Measurements from ENCODE around the gene CHRD.
"Not testable (repeated sequence)": the region's sequence is repeated elsewhere in the genome, so short reads cannot be mapped to it uniquely, and the experiment has no call there.

Gene CHRD

DNA sequence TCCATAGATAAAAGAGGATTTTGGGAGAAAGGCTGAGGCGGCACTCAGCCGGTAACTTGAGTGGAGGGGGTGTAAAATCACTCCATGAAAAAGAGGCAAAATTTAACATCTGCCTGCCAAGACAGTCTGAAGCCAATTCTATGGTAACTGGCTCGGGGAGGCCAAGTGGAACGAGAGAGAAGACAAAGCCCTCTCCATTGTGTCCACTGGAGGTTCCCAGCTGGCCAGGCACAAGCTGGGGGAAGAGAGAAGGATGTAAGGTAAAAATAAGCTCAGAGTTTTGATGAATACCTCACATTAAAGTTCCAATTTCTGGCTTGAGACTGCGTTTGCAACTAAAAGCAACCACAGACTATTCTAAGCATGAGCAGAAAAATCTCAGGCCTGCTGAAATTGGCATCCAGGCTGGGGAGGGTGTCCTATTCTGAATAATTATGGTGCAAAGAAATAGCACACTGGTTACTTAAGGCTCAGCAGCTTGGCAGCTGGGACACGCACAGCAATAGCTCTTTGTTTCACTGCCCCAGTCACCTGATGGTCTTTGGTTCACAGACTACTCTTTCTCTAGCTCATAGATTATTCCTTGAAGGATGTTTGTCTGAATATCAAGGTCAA, 48.8 kb downstream of the CHRD start:
- no peak for DNase-seq

DNA sequence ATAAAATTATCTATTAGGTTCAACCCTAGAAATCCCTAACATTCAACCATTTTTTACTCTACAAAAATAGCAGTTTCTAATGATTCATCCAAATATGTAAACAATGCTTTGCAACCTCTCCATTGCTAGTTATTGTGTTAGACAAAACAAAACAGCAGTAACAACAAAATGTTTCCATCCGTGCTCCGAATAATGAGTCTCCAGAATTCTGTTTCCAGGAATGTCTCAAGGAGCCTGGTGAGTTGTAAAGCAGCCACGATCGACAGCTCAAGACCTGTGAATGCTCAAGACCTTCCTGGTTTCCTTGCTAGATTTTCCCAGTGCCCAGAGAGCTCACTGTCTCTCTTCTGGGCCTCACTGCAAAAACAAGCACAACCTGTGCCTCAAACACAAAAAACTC, 49.9 kb downstream of the CHRD start:
- no peak for DNase-seq

DNA sequence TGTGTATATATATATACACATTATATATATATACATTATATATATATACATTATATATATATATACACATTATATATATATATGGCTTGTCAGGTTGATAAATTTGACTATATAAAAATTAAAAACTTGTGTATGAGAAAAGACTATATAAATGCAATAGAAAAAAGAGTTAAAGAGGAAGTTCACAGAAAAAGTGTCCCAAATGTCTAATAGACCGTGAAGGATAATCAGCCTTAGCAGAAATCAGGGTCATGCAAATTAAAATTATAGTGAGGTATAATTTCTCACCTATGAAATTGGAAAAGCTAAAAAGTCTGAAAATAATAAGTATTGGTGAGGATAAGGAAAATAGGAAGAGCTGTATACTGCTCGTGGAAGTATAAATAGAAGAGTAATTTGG, 51.1 kb downstream of the CHRD start:
- DNase-seq: no peak

DNA sequence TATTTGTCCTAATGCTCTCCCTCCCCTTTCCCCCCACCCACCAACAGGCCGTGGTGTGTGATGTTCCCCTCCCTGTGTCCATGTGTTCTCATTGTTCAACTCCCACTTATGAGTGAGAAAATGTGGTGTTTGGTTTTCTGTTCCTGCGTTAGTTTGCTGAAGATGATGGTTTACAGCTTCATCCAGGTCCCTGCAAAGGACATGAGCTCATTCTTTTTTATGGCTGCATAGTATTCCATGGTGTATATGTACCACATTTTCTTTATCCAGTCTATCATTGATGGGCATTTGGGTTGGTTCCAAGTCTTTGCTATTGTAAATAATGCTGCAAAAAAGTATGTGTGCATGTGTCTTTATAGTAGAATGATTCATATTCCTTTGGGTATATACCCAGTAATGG, 53.3 kb downstream of the CHRD start:
- DNase-seq: not testable (repeated sequence)

DNA sequence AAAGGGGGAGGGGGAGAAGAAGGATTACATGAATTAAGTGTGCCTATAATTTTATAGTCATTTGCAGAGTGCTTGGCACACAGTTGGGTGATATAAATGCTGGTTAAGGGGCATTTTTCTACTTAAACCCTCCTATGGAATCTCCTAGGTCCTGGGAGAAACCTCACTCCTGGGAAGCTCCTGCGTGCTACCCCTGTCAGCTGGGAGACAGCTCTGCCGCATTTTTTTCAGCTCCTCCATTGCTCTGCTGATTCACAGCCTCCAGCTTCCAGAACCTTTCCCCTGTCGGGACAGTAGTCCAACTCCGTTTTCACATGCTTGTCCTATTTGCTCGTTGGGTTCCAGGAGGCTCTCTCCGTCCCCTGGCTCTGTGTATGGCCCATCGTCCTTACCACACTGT, 59.2 kb downstream of the CHRD start:
- DNase-seq: no peak
